Lower leg skin (tissue), 3 donors: ENCODE measurements around the gene CHKA.

ENCODE experiments used
- CTCF ChIP-seq, 3 donors: fragments of 450-650 bp; IDR thresholded peaks; one replicate each; pipeline ENCODE4 v1.5.1; 2016; ENCODE audit warnings: antibody characterized with exemption in 3 of 3, mild to moderate bottlenecking in 3 of 3, moderate library complexity in 2 of 3
- POLR2A ChIP-seq, 2 donors: fragments of 450-650 bp; IDR thresholded peaks; one replicate each; pipeline ENCODE4 v1.6.1; 2016 to 2017; ENCODE audit warnings: antibody characterized with exemption in 2 of 2, mild to moderate bottlenecking in 1 of 2, moderate library complexity in 1 of 2

GRCh38 chr11:68092411-68092810, 28.8 kb downstream of the CHKA start:
- TF ChIP-seq CTCF (IDR thresholded peaks at IDR 0.05): no peak
- no peak for TF ChIP-seq POLR2A (IDR thresholded peaks at IDR 0.05)
